Eye (tissue), 1 donor: ENCODE results near the gene PET100.
"Not testable (repeated sequence)": the region's sequence is repeated elsewhere in the genome, so short reads cannot be mapped to it uniquely, and the experiment has no call there.

Experiments
- DNase-seq: peaks from one replicate; pipeline ENCODE4 v3.0.0-alpha.2; 2015

PET100 gene

GRCh38 chr19:7635670-7636069, 6.1 kb downstream of the PET100 start:
- DNase-seq, result no peak

- no peak for DNase-seq
These were observed 6.7 kb downstream of the PET100 start for GRCh38 chr19:7636317-7636690.

DNA sequence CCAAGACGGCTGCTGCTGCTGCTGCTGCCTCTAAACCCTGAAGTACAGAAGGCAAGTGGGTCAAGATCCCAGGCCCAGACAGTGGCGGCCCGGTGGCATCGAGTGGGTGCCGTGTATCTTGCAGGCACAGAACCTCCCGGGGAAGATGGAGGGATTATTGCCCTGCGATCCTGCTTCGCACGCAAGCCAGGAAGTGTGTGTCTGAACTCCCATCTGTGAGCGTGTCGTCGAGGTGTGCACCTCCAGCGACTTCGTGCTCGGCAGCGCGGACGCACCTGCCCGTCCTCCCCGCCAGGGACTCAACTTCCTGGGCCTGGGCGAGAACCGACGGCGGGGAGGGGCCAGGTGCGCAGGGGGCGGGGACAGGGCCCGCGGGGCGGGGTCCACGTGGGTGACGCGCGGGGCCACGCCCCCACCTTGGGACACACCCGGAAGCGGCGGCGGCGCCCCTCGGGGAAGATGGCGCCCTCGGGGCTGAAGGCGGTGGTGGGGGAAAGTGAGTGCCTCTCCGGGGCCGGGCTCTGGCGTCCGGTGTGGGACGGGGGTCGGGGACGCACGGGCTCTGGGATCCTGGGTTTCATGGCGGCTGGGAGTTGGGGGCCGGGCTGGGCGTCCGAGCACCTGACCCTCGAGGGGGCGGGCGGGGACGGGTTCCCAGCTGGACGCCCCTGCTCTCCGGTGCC, 7.2 kb downstream of the PET100 start, which contains the start of gene STXBP2:
Gene STXBP2 (plus strand): TSS at position 420 of the 683 bp plus-strand sequence. CDS start 40 bp downstream, at position 460.
- DNase-seq, result peak; percentile 48

DNA sequence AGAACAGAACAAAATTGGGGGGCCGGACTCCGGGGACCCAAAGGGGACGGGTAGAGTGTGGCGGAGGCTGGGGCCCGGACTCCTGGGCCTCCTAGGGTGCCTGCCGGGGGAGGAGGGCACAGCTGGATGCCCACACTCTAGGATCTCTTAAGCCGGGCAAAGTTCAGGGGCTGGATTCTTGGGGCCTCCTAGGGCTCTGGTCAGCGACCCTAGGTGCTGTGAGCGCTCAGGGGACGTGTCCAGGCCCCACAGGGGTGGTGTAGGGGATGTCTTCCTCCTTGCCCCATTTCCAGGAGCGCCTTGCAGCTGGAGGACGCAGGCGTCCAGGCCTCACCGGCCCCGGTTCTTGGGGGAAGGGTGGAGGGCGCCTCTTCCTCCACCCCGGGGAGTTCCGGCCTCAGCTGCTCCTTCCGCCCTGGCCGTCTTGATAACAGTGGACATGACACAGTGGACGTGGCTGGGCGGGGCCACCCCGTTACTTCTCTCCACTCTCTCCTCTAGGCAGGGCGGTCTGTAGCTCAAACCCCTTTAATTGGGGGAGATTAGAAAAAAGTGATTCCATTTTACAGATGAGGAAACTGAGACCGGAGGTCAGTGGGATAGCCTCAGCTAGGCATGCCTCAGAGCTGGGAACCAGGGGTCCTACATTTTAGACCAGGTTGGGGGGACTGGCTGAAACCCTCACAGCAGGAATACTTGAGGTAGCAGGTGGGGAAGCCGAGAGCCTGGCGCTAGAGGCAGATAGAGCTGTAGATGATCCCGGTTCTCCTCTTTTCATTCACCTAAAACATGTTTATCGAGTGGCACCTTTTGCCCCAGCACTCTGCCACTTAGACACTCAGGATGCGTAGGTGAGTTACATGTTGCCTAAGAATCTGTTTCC, 8.0 kb downstream of the PET100 start:
- no peak for DNase-seq

DNA sequence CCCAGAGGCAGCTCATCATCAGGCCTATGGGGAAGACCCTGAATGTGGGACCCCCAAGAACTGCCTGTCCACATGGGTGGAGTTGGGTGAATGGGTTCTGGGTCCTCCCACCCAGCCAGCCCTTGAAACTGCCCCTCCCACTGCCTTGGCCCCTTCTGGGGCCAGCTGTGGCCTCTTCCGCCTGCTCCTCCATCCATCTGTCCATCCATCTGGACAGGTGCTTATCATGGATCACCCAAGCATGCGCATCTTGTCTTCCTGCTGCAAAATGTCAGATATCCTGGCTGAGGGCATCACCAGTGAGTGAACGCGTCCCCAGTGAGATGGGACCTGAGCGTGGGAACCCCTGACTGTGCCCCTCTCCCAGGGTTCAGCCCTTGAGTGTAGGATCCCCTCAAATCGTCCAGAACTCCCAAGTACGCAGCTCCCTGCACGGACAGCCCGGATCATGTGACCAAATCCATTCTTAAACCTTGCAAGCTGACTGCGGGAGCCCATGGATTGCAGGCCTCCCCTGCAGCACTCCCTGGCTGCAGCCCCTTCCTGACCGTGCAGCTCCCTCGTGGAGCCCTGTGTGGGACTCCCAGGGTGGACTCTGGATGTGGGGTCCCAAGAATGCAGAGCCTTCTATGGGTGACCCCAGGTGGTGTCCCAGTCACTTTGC, 9.3 kb downstream of the PET100 start:
- DNase-seq, result no peak

- DNase-seq, result no peak
These were observed 10.3 kb downstream of the PET100 start for GRCh38 chr19:7639863-7640348.

DNA sequence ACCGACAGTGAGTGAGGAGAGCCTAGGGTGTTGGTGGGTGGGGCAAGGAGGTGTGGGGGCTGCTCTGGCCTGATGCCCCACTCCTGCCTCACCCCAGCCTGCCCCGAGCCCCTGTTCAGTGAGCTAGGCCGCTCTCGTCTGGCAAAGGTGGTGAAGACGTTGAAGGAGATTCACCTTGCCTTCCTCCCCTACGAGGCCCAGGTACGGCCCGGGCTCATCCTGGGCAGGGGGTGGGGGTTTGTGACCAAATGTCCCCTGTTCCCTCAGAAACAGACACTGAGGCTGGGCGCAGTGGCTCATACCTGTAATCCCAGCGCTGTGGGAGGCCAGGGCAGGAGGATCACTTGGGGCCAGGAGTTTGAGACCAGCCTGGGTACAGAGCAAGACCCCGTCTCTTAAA, 11.2 kb downstream of the PET100 start:
- no peak for DNase-seq

DNA sequence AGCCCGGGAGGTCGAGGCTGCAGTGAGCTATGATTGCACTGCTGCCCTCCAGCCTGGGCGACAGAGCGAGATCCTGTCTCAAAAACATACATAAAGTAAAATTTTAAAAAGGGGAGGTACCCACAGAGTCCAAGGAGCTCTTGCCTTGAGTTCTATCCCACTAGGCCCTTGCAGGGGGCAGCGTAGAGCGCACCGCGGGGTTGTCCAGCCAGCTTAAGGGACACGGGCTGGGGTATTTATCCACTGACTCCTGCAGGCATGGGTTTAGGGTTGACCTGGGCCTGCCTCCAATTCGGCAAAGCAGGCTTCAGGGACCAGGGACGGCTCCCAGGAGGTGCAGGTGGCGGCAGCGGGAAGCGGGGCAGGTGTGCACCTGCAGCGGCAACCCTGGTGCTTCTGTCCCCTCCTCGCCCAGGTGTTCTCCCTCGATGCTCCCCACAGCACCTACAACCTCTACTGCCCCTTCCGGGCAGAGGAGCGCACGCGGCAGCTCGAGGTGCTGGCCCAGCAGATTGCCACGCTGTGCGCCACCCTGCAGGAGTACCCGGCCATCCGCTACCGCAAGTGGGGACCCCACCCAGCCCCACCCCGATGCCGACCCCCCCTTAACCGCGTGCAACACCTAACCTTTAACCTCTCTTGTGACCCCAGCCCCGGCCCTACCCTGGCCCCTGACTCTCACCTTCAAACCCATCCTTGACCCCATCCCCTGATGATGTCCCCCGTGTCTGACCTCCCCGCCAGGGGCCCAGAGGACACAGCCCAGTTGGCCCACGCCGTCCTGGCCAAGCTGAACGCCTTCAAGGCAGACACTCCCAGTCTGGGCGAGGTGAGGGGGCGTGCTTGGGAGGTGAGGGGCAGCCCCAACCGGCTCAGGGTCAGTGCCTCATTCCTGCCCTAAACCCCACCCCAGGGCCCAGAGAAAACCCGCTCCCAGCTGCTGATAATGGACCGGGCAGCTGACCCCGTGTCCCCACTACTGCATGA, 12.0 kb downstream of the PET100 start:
- no peak for DNase-seq

GRCh38 chr19:7642295-7643030, 12.9 kb downstream of the PET100 start:
- DNase-seq, result no peak

- DNase-seq, result no peak
These were observed 13.4 kb downstream of the PET100 start for GRCh38 chr19:7643031-7643415.

- DNase-seq, result not testable (repeated sequence)
These were observed 14.3 kb downstream of the PET100 start for GRCh38 chr19:7643629-7644549.

DNA sequence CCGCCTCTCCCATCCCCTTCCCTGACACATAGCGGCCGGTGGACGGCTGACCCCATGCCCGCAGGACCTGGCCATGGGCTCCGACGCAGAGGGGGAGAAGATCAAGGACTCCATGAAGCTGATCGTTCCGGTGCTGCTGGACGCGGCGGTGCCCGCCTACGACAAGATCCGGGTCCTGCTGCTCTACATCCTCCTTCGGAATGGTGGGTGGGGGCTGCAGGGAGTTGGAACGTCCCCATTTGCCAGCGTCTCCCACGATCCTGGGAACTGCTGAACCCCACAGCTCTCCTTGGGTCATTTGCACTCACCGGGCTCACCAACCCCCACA, 14.9 kb downstream of the PET100 start:
- DNase-seq, result no peak

DNA sequence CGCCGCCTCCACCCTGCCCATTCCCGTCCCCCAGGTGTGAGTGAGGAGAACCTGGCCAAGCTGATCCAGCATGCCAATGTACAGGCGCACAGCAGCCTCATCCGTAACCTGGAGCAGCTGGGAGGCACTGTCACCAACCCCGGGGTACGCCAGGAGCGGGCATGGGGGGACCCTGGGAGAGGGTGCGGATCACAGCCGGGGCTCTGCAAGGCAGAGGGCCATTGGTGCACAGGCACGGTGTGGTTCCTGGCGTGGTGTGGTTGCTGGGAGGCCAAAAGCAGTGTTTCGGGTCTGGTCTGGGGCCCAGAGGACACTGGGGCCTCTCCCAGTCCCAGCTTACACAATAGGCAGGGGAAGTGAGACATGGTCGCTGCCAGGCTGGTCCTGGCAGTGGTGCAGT, 15.6 kb downstream of the PET100 start:
- no peak for DNase-seq

- no peak for DNase-seq
These were observed 16.2 kb downstream of the PET100 start for GRCh38 chr19:7645656-7646425.

DNA sequence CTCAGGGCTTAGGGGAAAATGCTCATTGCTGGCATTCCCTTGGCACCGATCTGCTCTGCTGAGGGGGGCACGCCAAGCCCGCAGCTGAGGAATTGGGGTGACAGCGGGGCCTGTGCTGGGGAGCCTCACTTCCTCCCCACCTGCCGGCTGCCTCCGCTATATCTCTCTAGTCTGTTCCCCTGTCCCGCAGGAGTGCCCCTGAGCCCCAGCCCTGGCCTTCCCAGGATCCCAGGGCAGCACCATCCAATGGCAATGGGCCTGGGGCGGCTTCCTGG, 16.8 kb downstream of the PET100 start:
- DNase-seq, result no peak

GRCh38 chr19:7647156-7647555, 17.6 kb downstream of the PET100 start:
- DNase-seq, result no peak

- no peak for DNase-seq
These were observed 18.8 kb downstream of the PET100 start for GRCh38 chr19:7648265-7649014.

GRCh38 chr19:7650148-7650547, 20.6 kb downstream of the PET100 start:
- no peak for DNase-seq

DNA sequence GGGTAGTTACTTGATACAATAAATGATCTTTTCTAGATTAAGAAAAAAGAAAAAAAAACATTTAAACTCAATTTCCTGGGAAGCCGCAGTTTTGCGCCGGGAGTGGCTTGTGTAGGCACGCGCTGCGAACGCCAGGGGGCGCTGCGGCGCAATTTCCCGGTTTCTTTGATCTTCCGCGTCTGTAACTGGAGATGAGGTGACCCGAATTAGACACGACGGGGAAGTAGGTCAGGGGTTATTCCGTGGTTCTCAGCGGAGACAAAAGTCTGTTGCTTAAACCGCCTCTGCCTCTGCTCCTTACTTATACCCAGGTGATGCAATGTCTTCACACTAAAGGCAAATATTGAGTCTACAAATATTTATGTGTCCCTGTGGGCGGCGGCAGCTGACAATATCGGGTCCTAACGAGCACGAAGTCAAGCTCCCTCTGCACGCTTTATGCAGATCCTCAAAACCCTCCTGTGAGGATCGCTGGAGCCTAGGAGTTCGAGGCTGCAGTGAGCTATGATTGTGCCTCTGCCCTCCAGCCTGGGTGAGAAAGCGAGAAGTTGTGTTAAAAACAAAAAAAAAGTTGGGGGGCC, 22.6 kb downstream of the PET100 start:
- DNase-seq, result peak; percentile 96
